HG03354 (cell line): ENCODE data around the gene ANTXR1.

ENCODE experiments used
- ATAC-seq: cut with Tn5 transposase; IDR thresholded peaks from one replicate; pipeline ENCODE4 v1.9.1; 2021; ENCODE audit warnings: mild to moderate bottlenecking; ENCODE audit not compliant: unreplicated experiment, poor library complexity, severe bottlenecking

ANTXR1 gene

GRCh38 chr2:69065735-69066336, 52.9 kb downstream of the ANTXR1 start:
- ATAC-seq = no peak

DNA sequence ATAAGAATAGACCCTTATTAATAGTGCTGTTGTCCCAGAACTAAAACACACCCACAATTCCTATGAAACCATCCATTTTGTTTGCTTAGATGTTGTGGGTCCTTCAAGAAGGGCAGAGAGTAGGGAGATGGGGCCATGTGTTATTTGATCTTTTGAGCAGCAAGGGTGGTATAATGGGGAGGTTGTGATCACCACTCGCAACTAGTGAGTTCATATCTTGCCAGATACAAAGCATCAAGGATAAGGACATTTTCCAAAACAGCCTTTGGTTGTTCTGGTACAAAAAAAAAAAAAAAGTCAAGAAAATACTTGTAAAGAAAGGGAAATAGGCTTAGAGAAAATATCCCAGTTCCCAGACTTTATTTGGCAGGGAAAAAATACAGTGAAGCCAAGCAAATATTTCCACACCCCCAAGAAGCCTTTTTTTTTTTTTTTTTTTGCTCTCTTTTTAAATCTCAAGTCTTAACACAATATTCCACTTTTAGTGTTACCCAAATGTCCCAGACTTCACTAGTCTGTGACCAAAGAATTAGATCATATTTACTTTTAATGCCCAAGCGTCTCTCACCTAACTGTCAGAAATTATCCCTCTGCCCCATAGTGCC, 54.1 kb downstream of the ANTXR1 start:
- ATAC-seq = no peak

DNA sequence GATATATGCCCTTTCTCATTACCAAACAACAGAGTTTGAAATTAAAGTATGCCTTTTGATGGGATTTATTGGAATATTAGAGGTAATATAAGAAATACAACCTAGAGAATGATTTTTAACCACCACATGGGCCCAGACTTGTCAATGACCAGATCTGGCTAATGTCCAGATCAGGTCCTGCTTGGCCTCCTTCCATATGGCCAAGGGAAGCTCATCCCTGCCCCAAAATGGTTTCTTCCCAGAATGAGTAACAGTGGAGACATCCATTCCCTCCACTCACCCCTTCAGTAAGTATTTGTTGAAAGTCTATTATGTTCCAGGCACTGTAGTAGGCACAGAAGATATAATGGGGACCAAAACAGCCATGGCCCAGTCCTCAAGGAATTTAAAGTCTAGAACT, 54.9 kb downstream of the ANTXR1 start:
- ATAC-seq = no peak

GRCh38 chr2:69070969-69071368, 58.0 kb downstream of the ANTXR1 start:
- ATAC-seq = no peak

GRCh38 chr2:69073928-69074570, 61.1 kb downstream of the ANTXR1 start:
- ATAC-seq = no peak

DNA sequence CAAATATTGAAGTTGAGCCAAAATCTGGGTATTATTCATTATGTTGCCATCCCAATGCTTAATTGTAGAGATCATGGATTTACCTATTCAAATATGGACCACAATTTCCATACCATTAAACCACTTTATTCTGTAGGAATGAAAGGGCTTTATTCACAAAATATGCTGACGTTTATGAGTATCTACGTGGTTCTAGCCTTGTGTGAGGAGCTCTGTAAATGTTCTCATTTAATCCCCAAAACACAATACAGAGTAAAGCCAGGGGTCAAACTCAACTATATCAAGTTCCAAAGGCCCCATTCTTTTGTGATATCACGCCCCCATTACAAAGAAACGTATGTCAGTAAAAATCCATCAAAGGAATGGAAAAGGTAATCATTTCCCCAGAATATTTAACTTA, 61.9 kb downstream of the ANTXR1 start:
- no peak for ATAC-seq

DNA sequence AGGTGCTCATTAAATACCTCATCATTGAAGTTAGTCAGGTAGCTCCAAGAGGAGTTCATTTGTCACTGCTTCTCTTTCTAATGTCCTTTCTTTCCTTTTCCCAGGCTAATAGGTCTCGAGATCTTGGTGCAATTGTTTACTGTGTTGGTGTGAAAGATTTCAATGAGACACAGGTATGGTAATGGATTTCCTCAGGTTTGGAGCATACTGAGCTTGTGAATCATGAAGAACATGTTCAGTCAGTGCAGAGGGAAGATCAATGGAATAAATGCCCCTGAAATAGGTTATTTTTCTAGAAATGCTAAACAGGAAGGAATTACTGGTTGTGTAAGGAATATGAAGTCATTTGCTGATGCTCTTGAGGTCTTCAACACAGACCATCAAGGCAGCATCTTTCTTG, 62.5 kb downstream of the ANTXR1 start:
- no peak for ATAC-seq

GRCh38 chr2:69076601-69077000, 63.6 kb downstream of the ANTXR1 start:
- no peak for ATAC-seq

DNA sequence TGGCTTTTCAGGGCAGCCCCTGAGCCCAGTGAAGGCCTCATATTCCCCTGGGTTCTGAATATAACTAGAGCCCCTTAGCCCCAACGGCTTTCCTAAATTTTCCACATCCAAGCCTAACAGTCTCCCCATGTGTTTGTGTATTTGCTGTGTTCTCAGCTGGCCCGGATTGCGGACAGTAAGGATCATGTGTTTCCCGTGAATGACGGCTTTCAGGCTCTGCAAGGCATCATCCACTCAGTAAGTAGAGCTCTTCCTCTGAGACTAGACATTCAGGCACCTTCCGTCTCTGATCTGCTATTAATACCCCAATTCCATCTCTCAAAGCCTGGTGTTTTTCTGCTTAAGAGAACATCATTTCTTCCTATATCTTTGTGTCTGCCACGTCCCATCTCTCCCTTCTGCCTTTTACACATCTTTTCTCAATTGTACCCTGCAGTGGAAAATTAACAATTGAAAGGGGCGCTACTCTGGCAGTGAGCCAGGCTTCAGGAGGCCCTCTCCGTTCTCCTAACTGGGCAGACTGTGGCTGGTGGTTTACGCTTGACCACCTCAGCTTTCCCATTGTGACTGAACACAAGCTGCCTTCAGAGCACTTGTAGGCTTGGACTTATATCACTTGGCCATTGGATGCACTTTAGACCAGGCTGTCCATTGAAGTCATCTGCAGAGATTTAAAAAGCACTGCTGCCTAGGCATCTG, 64.4 kb downstream of the ANTXR1 start:
- ATAC-seq = no peak

GRCh38 chr2:69080071-69080470, 67.1 kb downstream of the ANTXR1 start:
- no peak for ATAC-seq

DNA sequence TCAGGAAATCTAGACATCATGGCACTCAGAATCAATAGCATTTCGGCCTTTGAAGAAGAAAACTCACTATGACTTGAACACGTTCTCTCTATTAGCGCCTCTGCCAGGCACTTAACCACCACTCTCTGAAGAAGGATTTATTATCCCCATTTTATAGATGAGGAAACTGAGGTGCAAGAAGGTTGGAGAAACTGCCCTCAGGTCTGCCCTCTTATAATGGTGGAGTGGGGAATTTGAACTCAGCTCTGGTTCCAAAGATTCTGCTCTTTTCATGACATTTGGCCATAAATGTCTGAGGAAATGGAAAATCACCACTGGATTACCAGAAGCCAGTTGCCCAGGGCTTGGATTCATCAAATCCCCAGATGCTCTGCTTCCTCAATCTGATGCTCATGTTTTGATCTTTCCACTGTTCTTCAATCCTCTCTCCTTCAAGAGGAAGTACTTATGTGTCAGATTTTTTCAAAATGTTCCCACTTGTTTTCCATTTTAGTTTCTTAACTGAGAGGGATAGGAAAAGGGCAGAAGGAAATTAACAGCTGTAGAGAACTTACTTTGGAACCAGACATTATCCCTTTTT, 68.1 kb downstream of the ANTXR1 start:
- ATAC-seq = no peak

- no peak for ATAC-seq
These were observed 68.8 kb downstream of the ANTXR1 start for GRCh38 chr2:69081757-69082156.

- no peak for ATAC-seq
These were observed 69.5 kb downstream of the ANTXR1 start for GRCh38 chr2:69082430-69082997.

DNA sequence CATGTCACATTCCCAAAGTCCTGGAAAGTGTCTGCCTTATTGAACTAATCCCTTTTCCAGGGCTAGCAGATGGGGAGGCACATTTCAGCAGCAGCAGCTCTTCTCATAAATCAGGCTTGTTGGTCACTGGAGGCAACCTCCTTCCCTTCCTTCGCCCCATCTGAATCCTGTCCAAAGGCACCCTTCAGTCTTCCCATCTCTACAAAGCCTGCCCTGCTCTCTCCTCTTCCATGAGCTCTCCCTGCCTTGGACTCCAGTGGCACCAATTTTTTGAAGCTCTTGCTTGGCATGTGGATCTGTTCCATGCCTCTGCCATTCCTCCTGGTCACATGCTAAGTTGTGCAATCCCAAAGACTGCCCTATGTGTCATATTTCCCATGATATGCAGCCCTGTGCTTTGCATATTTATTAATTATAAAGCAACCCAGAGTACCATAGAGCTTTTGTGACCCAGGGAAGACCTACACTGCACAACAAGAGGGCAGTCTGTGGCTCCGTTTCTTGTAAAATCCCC, 70.3 kb downstream of the ANTXR1 start:
- no peak for ATAC-seq

GRCh38 chr2:69084492-69084891, 71.5 kb downstream of the ANTXR1 start:
- ATAC-seq = no peak

- no peak for ATAC-seq
These were observed 73.5 kb downstream of the ANTXR1 start for GRCh38 chr2:69086466-69086865.

GRCh38 chr2:69087211-69087911, 74.4 kb downstream of the ANTXR1 start:
- no peak for ATAC-seq

- ATAC-seq = no peak
These were observed 74.9 kb downstream of the ANTXR1 start for GRCh38 chr2:69087912-69088240.

DNA sequence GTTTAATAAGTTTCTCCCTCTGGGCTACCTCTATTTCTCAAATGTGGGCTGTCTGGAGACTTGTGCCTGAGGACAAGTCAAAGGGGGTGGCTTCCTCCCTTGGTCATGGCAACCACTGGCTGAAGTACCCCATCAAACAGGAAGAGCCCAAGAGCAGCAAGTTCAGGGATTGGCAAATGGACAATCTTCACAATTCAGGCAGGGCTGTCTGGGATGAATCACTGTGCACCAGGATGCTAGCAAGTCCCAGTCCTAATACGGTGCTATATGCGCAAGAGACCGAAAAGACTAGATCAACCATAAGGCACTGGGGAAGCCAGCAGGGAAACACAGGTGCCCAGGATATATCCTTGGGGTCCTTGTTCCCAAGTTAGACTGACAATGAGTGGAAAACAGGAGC, 75.5 kb downstream of the ANTXR1 start:
- ATAC-seq = no peak

DNA sequence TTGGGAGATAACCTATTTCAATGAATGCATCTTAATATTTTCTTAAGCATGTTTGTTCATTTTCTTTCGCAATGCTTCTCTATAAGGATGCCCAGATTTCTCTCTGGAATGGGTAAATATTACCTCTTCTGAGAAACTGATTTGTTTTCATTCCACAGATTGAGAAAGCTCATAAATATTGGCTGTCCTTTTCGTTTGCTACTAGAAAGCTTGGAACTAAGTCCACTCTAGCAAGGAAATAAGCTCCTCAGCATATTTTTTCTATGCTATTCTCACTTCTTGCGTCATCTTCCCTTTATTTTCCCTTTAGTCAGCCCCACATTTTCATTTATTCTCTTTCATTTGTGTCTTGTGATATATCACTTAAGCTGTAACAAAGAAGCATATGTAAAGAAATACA, 76.3 kb downstream of the ANTXR1 start:
- no peak for ATAC-seq
